ENCODE results near the gene ZCCHC12.

Gene ZCCHC12

DNA sequence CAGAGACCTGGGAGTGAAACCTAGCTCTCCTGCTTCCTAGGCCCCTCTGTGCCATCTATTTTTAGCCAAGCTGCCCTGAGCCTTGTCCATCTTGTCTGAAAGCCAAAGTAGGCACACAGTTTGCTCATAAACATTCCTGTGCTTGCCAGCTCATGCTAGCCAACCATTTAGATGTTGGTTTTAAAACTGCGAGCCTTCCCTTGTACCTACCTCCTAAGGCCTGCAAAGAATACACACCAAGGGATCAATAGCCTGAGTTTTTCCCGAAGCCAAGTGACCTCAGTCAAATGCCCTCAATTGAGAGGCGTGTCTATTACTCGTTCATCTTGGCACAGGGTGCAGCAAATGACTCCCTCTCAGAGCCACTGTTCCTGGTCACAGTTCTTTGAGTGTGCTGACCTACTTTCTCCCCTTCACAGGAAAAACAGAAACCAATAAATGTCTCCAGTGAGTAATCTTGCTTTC lies 48.5 kb downstream of the ZCCHC12 start:
- DNase-seq, result no peak

All from activated effector memory CD4-positive, alpha-beta T cell treated with Interleukin-2 at 50 U/mL for 16 hours (primary cell).